Measurements from ENCODE around the gene ESR1.
"Not testable (repeated sequence)": the region's sequence is repeated elsewhere in the genome, so short reads cannot be mapped to it uniquely, and the experiment has no call there.

ESR1 gene

DNA sequence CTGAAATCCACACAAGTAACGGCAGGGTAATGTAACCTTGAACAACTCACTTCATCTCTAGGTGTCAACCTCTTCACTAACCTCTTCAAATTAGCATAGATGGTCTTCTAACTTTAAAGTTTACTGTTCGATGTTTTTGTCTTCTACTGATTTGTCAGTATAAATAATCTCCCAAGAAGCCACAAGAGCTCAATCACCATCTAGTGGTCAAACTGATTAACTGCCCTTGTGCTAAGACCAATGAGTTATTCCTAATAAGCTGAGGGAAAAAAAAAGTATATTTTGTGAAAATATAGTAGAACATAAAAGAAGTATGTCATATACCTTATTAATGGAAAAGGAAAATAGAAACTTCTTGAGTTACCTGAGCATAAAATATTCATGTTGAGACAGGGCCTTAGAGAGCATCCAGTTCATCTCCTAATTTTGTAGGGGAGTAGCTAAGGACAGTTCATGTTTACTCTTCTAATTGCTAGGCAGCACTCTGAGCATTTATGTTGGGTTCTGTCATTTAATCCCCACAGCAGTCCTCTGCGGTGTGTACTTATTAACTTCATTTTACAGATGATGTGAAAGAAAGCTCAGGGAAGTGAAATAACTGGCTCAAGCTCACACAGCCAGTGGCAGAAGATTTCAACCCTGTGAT is 317.1 kb downstream of the ESR1 start:
- DNase-seq (ENCODE audit: low read depth in 1 of 2, low spot score in 1 of 2): no peak

DNA sequence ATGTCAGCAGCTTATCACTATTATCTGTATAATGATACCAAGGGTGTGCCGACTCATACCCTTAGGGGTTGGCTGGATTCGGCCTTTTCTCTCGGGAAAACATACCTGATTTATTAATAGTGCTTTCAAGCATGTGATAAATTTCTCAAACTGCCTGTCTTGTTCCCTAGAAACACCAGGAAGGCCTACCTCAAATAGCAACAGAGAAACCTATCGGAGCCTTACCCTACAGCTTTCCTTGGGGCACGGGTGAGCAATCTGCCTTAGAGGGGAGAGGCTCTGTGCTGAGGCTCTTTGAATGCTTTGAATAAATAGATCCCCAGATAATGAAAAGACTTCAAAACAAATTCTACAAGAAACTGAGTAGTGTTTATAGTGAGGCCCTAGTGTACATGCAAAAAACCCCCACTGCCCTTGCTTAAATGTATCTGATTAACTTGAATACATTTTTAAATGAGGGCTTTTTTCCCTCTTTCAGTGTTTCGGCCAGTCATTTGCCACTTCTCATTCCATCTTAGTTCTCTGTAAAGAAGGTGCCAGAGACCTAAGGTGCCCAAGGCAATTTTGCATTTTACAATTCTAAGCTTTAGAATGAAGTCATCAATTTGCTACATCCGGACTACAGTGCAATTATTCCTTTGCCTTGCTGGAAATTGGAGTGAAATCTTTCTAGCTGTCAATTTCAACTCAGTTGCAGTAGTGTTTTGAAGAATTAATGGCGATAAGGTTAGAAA is 320.1 kb downstream of the ESR1 start:
- DNase-seq (ENCODE audit: low read depth in 1 of 2, low spot score in 1 of 2): no peak

DNA sequence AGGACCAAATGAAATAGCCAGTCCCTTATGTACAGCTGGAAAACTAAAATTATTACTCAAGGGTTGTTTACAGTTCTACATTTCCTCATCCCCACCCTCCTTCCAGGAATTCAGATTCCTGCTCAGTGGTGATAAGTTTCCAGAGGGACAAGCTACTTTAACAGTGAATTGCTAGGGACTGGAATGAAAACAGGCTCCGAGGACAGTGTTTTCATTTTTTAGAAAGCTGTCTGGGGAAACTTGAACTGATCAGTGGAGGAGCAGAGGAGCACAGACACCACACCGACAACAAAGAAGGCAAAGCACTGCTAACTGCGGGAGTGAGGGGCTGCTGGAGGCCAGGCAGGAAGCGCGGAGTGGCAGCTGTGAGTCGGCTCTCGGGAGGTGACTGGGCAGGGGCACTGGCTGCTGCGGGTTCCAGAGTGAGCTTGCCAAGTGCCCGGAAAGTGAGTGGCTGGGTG is 322.2 kb downstream of the ESR1 start:
- no peak for DNase-seq (ENCODE audit: low read depth in 1 of 2, low spot score in 1 of 2)

DNA sequence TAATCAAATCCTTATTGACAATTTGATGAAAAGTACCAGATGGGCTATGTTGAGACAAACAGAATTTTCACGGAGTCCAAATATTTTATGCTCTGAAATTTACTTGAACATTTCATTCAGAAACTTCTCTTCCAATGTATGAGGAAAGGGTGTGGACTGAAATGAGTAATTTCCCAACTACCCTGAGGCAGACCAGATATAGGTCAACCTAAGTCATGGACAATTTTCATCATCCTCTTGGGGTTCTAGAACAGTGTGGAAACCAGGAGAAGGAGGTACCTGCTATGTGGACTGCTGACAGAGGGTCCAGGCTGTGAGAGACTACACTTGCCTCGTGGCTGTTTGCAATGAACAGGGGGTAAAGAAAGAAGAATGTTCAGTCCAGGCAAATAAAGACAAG is 323.0 kb downstream of the ESR1 start:
- no peak for DNase-seq (ENCODE audit: low read depth in 1 of 2, low spot score in 1 of 2)

DNA sequence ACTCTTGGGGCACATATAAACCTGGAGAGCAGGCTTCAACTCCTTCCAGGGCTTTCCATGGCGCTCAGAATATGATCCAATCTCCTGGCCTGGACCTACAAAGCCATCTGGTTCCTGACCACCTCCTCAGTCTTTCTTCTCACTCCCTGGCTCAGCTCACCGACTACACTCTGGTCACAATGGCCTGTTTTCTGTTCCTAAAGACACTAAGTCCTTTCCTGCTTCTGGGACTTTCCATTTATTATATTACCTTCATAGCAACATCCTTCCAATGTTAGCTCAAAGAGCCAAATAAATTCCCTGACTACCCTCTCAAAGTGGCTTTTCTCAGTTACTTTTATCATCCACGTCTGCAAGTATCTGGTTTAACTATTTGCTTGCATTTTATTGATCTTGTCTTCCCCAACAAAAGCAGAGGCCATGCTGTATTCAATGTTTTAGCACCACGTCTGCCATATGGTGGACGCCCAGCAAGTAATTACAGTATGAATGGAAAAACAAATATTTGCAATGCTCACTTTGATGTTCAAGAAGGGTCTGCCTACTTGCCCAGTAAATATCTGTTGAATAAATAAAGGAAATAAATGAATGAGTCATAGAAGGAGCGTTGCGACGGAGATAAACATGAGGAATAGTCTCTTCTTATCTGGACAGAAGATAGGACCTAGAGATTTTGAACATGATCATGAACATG is 328.4 kb downstream of the ESR1 start:
- no peak for DNase-seq (ENCODE audit: low read depth in 1 of 2, low spot score in 1 of 2)

DNA sequence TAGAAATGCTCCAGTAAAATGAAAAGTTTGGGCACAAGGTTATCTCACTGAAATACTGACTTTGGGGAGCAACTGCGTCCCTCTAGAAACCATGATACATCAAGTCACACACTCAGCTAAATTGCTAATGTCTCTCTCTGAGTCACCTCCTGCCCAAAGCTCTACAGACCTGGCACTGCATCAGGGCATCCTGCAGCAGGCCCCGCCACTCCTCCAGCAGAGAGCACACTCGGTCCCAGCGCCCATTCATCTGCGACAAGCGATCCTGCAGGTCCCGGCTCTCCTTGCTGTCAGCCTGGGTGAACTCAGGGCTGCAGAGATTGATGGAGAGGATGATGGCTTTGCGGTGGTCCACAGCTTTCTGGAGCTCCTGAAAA is 329.0 kb downstream of the ESR1 start:
- no peak for DNase-seq (ENCODE audit: low read depth in 1 of 2, low spot score in 1 of 2)

DNA sequence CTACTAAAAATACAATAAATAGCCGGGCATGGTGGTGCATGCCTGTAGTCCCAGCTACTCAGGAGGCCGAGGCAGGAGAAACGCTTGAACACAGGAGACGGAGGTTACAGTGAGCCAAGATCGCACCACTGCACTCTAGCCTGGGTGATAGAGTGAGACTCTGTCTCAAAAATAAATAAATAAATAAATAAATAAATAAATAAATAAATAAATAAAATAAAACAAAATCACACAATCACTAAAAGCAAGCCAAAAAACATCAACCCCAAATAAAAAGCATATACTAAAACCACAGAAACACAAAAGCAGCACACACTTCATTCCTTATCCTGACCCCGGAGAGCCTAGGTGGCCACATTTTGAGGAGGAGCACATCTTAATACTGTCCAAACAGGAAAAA is 330.9 kb downstream of the ESR1 start:
- DNase-seq (ENCODE audit: low read depth in 1 of 2, low spot score in 1 of 2): not testable (repeated sequence)

DNA sequence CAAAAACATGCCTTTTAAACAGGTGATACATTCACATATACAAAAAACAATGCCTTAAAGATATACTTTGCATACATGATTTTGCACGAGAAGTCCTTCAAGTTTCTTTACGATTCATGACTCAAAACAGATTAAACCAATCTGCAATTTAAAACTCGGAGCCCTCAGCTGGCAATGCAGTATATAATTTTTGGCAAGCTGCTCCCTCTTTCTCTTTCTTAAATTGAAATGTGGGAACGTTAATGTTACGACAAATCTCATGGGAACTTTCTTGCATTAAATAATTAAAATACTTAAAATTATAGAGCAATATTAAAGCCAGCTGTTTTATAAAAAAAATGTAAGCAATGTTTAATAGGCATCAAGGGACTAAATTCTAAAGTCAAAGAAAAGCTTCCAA is 334.6 kb downstream of the ESR1 start:
- no peak for DNase-seq (ENCODE audit: low read depth in 1 of 2, low spot score in 1 of 2)

DNA sequence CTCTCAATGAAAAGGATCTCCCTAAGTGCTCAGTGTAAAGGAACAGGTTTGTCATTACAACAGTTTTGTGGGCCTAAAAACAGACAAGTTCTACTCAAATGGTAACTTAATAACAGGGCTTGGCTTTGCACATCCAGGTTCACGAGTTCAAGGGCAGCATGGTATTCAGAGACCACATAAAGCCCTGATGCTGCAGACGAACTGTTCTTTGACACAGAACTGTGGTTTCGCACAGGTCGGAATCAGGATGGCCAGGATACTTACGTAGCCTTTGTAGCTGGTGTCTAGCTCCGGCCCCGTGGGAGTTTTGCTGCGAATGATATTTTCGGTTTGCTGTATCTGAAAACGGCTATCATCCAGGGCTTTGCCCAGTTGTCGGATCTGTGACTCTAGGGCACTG is 335.9 kb downstream of the ESR1 start:
- DNase-seq (ENCODE audit: low read depth in 1 of 2, low spot score in 1 of 2): no peak

DNA sequence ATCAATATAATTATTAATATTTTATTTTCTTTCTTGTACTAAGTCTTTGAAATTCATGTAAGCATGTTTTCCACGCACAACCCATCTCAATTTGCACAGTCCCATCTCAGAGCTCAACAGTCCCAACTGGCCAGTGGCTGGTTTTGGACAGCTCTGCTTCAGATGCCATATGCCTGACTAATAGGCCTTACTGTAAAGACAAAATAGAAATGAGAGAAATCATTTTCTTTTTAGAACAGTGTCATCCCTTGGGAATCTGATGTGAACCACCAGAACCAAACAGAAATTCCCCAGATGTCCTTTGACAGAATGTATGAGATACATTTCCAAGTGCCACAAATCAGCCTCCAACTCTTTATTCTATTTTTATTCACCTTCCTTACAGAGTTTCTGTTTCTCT is 338.9 kb downstream of the ESR1 start:
- DNase-seq (ENCODE audit: low read depth in 1 of 2, low spot score in 1 of 2): no peak

DNA sequence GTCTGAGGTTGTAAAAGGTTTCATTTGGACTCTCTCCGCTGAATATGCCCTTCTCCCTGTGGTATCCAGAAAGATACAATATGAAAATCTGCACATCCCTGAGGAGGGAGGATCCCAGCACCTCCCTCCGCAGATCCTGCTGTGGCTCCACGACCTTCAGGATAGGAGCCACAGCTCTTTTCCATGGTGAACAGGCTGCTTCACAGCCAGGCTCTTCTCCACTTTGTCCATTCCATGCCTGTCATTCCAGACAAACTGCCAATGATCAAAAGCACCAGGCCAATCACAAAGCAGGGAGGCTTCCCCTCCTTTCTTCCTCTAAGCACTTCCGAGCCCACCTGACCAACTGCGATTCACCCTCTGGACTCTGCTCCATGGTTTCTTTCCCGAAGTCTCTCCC is 339.8 kb downstream of the ESR1 start:
- no peak for DNase-seq (ENCODE audit: low read depth in 1 of 2, low spot score in 1 of 2)

DNA sequence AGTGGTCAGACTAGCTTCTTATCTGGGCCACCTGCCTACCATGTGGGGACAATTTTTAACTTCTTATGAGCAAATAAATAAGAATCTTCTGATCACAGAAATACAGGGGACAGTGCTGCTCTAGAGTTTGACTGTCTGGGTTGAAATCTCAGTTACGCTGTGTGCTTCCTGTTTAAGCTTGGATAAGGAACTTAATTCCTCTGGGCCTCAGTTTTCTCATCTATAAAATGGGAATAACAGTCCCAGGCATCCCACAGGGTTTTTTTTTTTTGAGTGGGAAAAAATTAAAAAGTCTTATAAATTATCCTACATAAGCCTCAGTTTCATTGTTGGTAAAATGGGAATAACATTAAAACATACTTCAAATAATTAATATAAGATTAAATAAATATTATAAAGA is 340.9 kb downstream of the ESR1 start:
- DNase-seq (ENCODE audit: low read depth in 1 of 2, low spot score in 1 of 2): no peak

DNA sequence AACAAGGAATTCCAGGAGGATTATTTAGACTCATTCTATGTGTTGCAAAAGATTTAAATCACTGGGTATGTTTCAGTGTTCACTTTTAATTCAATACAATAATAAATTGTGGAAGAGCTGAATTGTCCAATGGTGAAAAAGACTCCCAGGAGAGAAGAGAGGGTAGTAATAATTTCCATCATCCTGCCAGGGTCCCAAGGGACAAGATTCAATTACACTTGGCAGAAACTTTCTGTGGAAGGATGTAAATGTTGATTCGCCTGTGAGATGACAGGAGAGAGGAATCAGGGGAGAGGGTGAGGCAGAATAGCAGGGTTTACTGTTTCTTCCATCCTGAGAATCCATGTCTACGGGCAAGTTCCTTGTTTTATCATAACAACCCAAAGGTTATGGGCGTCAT is 342.7 kb downstream of the ESR1 start:
- DNase-seq (ENCODE audit: low read depth in 1 of 2, low spot score in 1 of 2): no peak

DNA sequence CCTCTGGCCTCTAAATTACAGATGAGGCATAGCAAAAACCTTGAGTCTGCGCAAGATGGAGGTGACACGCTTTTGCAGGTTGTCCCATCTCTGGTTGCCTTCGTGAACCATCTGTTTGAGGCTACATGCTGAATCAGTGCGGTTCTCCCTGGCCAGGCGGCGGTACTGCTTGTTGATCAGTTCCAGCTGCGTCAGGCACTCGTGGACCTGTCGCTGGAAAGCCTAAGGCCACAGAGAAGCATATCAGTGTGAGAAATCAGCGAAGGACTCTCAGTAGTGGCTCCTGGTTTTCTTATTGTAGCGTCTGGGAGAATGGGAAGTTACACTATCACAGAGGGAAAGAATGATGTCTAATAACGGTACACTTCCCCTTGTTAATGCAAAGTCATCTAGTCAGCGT is 344.4 kb downstream of the ESR1 start:
- no peak for DNase-seq (ENCODE audit: low read depth in 1 of 2, low spot score in 1 of 2)

DNA sequence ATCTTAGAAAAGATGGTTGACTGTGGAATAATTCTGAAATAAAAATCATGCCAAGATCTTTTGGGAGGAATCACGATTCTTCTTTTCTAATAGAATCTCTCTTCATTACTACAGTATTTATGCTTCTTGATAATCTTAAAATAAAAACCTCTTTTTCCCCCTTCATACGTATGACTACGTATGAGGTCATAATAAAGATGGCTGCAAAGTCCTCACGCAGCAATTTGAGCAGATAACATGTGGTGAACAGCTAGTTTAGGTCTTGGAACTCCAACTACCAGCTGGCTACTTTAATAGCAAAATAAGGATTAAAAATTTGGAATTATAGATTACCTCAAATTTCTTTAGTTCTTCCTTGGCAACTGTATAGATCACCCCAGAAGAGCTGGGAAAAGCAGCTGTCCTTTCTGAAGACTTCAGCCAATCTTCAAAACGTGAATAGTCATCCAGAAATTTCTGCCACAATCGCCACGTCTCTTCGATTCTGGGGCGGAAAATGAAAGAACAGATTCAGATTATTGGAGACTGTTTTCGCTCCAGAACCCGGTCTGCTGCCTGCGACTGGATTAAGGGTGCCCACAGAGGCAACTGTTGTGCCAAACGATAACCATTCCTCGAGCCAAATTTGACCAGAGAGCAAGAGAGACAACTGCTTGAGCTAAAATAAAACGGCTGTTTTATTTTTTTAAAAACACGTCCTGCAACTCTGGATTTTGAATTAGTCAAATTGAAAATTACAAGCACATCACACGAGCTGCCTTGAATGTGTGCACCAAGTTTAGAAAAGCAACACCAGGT is 347.3 kb downstream of the ESR1 start:
- DNase-seq (ENCODE audit: low read depth in 1 of 2, low spot score in 1 of 2): no peak

DNA sequence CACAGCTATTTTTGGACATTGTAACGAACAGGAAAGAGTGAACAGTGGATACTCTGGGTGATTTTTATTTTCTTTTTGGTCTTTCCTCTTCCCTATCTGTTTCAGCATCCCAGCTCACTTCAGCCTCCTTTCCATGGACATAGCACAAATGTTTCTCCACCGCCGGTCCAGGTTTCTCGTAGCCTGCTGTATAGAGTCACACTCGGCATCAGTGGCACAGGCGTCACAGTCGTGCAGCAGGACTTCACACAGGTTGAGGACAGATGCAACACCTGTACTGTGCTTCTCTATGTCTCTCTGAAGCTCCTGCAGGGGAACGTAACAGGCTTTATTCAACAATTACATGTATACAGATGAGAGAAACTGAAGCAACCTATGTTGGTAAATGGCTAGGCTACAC is 348.3 kb downstream of the ESR1 start:
- DNase-seq (ENCODE audit: low read depth in 1 of 2, low spot score in 1 of 2): no peak

DNA sequence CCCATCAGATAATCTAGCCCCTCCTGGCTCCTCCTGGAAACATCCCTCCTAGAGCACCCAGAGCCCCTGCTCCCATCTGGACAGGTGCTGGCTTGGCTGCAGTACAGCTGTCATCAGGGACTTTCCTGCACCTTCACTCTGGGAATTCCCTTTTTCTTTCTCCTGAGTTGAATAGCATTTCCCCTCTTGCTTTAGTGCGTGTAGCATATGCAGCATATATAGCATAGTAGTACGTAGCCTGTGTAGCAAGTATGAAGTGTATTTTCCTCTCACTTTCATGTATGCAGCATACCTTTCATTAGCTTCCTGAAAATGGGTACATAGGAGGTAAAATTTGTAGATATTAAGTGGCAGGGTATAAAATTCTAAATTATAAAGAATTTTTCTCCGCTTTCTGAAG is 352.9 kb downstream of the ESR1 start:
- no peak for DNase-seq (ENCODE audit: low read depth in 1 of 2, low spot score in 1 of 2)

DNA sequence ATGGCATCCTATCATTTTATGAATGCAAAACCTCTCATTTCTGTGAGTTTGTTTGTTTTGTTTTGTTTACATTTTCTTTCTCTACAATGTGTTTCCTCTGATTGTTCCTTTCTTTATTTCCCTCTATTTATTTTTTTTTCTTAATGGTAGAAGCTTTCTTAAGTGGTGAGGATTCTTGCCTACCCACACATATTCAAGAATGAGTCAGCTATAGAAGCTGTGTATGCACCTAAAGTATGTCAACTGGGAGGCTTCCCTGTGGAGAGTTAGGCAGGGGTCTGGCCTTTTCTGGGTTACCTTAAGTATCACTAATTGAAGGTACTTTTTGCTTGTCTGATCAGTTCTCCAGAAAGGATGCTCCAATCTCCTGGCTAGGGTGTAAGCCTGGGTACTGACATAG is 354.0 kb downstream of the ESR1 start:
- DNase-seq (ENCODE audit: low read depth in 1 of 2, low spot score in 1 of 2): no peak

DNA sequence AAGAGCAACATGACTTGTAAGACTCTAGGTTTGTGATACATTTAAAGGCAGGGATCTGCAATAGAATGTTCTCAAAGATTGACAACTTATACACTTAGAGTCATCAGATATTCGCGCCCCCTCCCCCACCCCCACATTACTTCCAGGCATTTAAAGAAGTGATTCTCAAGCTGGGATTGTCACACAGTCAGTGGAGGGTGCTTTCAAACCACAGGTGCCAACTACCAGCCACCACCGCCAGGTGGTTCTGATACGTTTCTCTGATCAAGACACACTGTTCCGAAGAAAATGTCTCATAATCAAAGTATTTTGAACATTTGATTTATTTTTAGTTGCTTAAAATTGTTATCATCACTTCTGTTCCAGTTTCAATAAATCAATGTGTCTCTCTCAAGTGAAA is 357.5 kb downstream of the ESR1 start:
- no peak for DNase-seq (ENCODE audit: low read depth in 1 of 2, low spot score in 1 of 2)

DNA sequence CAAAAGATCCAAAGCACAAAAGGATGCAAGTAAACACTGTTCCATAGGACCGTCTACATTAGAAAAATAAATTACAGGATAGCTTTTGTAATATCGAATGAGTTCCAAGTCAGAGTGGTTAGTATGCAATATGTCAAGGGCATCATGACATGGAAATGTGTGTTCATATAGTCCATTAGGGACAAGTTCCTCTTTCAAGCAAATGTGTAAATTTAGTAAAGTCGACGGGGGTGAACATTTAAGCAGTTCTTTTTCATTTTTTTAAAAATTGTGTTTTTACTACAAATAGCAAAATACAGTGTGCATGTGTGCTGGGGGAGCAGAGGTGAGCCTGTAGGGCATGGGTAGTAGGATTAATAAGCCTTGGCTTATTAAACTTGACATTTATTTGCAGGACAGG is 359.0 kb downstream of the ESR1 start:
- no peak for DNase-seq (ENCODE audit: low read depth in 1 of 2, low spot score in 1 of 2)

DNA sequence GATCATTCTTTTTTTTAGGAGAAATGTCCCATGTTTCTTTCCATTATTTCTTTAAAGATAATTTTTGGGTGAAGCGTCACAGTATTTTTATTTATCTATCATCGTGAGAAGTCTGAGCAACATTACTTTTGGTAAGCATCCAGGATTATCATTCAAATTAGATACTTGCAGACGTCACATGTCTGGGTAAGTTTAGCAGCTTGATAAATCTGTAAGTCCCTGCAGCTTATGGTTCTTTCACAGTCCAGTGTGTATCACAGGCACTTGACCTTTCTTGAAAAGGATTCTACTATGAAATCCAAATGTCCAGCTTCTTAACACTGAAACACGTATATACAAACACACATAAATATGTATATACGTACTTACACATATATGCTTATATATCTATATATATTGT is 359.4 kb downstream of the ESR1 start:
- no peak for DNase-seq (ENCODE audit: low read depth in 1 of 2, low spot score in 1 of 2)

Measured in activated CD4-positive, alpha-beta T cell treated with anti-CD3 and anti-CD28 coated beads, Interleukin-2, amount 50 U/mL, for 24 hours (primary cell).